Fibroblast of the aortic adventitia (primary cell): ENCODE results near the gene HSD11B2. TPM values are rescaled to one million over a fixed set of nuclear protein-coding genes. Genes with fewer than 3 reads are reported as not detected.

Experiments used
- DNase-seq: peaks from one replicate; pipeline ENCODE4 v3.0.0-alpha.2; 2010; ENCODE audit warnings: low read depth
- H3K4me3 ChIP-seq: 2 replicates; pipeline ENCODE4 v1.5.1; 2011; ENCODE audit warnings: low read depth, mild to moderate bottlenecking, control low read depth, low read length, moderate library complexity
- total RNA-seq: library from RNA; depleted of rRNA; stranded (reverse); fragments of >200 nt; gene quantifications from 2 replicates; pipeline ENCODE4 v1.2.3, GENCODE V29; 2012; ENCODE audit warnings: low replicate concordance
- TF ChIP-seq, protein P1 (sequence below): IDR thresholded peaks from 2 replicates; pipeline ENCODE4 v1.5.1; 2011; ENCODE audit warnings: mild to moderate bottlenecking, low read length, control low read depth, inconsistent platforms; ENCODE audit not compliant: insufficient read depth

The HSD11B2 gene
- total RNA-seq, 1 donor = not detected

DNA sequence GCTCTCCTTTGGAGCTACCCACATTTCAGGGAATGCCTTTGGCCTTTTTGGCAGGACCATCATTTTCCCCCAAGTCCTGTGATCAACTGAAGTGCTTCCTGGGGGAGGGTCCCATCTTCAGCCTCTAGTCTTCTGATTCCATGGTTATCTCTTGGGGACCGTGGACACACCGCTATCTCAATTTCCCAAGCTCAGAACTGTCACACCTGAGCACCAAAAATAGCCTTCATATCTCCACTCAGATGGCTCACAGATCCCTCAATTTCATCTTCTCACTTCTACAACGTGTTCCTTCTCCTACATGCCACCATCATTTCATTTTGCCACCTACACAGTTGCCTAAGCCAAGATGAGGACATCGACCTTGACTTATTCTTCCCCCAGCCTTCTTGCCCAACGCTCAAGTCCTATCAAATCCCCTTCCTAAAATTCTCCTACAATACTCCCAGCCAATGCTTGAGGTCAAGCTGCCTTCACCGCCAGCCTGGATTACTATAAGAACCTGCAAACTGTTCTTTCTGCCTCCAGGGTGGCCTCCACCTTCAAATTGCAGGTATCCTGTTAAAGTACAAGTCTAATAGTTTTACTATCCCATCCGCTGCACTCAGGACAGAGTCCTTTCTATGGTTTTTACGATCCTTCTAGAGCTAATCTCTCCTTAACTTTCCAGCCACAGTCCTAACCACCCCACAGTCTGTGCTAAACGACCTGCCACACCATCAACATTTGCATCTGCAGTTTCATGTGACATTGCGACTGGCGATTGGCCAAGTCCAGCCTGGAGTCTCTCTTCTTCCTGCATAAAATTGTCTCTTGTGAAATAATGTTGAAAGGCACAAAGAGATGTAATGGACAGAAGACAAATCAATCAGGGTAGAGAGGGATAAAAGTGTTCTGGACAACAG lies 43.9 kb downstream of the HSD11B2 start:
- no peak for DNase-seq
- no peak overlapping the region for H3K4me3 ChIP-seq
- TF ChIP-seq, protein P1, sequence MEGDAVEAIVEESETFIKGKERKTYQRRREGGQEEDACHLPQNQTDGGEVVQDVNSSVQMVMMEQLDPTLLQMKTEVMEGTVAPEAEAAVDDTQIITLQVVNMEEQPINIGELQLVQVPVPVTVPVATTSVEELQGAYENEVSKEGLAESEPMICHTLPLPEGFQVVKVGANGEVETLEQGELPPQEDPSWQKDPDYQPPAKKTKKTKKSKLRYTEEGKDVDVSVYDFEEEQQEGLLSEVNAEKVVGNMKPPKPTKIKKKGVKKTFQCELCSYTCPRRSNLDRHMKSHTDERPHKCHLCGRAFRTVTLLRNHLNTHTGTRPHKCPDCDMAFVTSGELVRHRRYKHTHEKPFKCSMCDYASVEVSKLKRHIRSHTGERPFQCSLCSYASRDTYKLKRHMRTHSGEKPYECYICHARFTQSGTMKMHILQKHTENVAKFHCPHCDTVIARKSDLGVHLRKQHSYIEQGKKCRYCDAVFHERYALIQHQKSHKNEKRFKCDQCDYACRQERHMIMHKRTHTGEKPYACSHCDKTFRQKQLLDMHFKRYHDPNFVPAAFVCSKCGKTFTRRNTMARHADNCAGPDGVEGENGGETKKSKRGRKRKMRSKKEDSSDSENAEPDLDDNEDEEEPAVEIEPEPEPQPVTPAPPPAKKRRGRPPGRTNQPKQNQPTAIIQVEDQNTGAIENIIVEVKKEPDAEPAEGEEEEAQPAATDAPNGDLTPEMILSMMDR = no peak

DNA sequence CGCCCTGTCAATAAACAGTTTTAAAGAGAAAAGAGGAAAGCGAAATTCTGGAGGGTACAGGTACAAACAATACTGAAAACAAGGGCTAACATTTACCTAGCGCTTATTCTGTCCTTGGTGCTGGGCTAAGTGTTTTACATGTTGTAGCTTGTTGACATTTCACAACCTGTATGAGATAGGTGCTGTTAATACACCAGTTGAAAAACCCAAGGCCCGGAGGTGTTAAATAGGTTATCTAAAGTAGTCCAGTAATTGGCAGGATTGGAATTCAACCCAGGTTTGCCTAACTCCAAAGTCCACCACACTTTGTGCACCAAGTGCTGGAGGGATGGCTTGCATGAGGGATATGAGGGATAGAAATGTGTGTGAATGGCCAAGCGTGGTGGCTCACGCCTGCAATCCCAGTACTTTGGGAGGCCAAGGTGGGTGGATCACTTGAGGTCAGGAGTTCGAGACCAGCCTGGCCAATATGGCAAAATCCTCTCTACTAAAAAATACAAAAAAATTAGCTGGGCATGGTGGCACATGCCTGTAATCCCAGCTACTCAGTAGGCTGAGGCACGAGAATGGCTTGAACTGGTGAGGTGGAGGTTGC lies 47.1 kb downstream of the HSD11B2 start:
- TF ChIP-seq, protein P1 = no peak
- H3K4me3 ChIP-seq = no peak overlapping the region
- DNase-seq = no peak

DNA sequence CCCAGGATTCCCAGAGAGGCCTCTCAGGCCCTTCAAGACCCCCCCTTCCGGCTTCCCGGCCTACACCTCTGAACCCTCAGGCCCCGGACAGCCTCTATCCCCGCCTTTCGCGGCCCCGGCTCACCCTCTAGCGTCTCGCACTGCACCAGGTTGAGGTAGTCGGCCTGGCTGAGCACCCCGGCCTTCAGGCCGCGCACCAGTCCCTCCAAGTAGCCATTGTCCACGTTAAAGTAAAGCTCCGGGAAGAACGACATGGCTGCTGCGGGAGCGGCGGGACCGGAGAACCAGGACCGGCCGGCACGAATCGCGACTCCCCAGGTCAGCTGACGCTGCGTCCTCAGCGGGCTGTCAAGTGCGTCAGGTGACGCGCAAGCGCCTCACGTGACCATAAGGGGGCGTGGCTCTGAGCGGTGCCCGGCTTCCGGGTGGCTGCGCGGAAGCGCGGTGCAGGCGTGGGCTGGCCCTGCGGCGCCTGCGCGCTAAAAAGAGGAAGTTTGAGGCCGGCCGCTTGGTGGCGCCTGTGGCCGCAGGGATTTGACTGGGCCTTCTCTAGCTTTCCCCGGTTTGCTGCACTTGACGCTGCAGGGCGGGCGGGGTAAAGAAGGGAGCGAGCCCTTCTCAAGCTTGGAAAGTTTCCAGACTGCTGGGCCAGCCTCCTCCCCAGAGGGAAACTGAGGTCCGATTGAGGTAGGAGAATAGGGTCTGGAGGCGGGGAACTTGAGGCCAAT lies 50.1 kb downstream of the HSD11B2 start, which contains the start of gene ATP6V0D1:
Gene ATP6V0D1, minus strand, starts transcription at position 325 of the 728 bp plus-strand sequence. Its CDS starts 71 bp downstream, at position 254.
- peak within 1 kb of the TSS; percentile 99 for H3K4me3 ChIP-seq
- TF ChIP-seq, protein P1 = peak; percentile 84
- peak; percentile 97 for DNase-seq

DNA sequence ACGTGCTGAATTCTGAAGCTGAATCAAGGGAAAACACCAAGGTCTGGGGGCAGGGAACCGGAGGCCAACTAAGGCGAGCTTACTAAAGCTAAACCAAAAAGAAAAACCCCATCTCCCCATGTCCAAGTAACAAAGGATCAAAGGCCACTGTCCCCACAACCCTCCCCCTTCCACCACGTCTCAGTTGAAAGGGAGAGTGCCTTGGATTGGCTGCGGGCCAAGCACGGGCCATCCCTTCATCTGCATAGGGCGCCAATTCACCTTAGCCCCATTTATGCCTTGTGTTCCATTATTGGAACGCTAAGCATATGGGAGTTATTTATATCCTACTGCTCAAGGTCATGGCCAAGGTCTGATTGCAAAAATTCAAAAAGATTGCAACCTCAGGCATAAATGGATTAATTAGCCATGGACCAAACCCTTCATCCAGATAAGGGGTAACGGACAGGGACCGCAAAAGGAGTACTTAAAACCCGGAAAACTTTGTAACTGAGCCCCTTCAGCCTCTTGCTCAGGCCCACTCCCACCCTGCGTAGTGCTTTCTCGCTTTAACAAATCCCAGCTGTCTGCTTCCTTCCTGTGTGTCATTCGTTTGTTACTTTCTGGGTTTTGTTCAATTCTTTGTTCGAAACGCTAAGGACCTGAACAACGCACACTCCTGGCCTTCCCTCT lies 50.8 kb downstream of the HSD11B2 start:
- DNase-seq = peak; percentile 67
- peak overlapping the region; percentile 70 for H3K4me3 ChIP-seq
- TF ChIP-seq, protein P1 = no peak

DNA sequence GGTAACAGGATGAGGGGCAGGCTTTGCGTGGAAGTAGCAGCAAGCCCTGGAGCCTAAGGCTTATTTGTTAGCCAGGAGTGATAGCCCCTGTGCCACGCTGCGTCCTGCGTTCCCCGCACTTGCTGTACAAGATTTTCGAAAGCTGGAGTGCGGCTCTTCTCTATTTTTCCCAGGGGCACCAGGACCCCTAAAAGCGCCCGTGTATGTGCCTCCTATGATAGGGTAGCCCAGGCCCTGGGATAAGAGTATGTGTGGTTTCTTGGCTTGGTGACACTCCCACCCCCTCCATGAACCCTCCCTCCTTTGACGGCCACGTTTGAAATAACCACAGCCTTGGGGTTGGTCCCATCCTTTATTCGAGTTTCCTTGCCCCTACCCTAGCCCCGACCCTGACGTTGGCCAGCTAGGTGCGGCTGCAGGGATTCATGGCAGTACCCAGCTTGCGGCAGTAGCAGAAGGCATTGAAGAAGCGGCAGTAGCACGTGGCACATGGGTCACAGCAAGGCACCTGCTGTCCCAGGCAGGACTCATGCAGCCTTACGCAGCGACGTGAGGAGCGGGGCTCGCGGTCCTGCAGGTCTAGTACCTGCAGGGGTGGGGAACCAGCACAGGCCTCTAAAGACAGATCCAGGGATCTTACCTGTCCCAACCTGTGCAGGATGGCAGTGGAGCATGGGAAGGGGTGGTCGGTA lies 51.5 kb downstream of the HSD11B2 start:
- peak overlapping the region; percentile 70 for H3K4me3 ChIP-seq
- TF ChIP-seq, protein P1 = no peak
- DNase-seq = no peak

DNA sequence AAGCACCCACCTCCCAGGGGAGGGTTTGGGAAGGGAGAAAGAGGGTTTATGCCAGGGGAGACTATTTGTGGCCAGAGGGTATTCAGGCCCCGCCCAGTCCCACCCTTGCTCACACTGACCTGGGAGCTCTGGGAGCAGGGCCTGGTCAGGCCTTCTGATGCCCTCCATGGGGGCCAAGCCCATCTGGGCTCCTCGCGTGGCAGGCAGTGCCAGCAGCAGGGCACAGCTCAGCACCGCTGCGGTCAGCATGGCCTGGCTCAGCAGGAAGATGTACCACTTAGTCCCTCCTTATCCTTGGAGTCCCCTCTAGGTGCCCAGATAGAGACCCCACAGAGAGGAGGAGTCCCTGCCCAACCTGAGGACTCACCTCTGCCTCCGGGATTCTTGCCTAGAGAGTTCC lies 52.2 kb downstream of the HSD11B2 start, which contains the start of gene AGRP:
Gene AGRP, minus strand, starts transcription at position 398 of the 400 bp plus-strand sequence. Its CDS starts 149 bp downstream, at position 249.
- peak within 1 kb of the TSS; percentile 5 for H3K4me3 ChIP-seq
- no peak for DNase-seq
- TF ChIP-seq, protein P1 = no peak
